Measurements from ENCODE around the gene ZNF780A.
"Not testable (repeated sequence)": the region's sequence is repeated elsewhere in the genome, so short reads cannot be mapped to it uniquely, and the experiment has no call there.

ZNF780A gene

GRCh38 chr19:40081411-40081810 is 9.3 kb downstream of the ZNF780A start:
- no peak for DNase-seq

- DNase-seq: no peak
Measured at GRCh38 chr19:40080289-40080688, 10.5 kb downstream of the ZNF780A start.

GRCh38 chr19:40078377-40078776 is 12.4 kb downstream of the ZNF780A start:
- DNase-seq: no peak

GRCh38 chr19:40070058-40070457 is 20.7 kb downstream of the ZNF780A start:
- DNase-seq: no peak

GRCh38 chr19:40059624-40060023 is 31.1 kb downstream of the ZNF780A start:
- no peak for DNase-seq

- DNase-seq: no peak
Measured at GRCh38 chr19:40057166-40057565, 33.6 kb downstream of the ZNF780A start.

- DNase-seq: no peak
Measured at GRCh38 chr19:40056505-40056904, 34.2 kb downstream of the ZNF780A start.

- peak; percentile 14 for DNase-seq
Measured at GRCh38 chr19:40055832-40056504, 34.8 kb downstream of the ZNF780A start, which contains the start of gene ZNF780B. ZNF780B (minus strand) TSS chr19:40056231; CDS start chr19:40050332, 5,899 bp downstream.

GRCh38 chr19:40055049-40055448 is 35.7 kb downstream of the ZNF780A start:
- no peak for DNase-seq

- no peak for DNase-seq
Measured at GRCh38 chr19:40054632-40055031, 36.1 kb downstream of the ZNF780A start.

GRCh38 chr19:40053491-40053890 is 37.3 kb downstream of the ZNF780A start:
- DNase-seq: no peak

GRCh38 chr19:40041718-40042117 is 49.0 kb downstream of the ZNF780A start:
- DNase-seq: not testable (repeated sequence)

GRCh38 chr19:40038047-40038446 is 52.7 kb downstream of the ZNF780A start:
- not testable (repeated sequence) for DNase-seq

- no peak for DNase-seq
Measured at GRCh38 chr19:40035996-40036395, 54.7 kb downstream of the ZNF780A start.

GRCh38 chr19:40033989-40034560 is 56.7 kb downstream of the ZNF780A start:
- DNase-seq: no peak

GRCh38 chr19:40026597-40026970 is 64.2 kb downstream of the ZNF780A start:
- DNase-seq: no peak

GRCh38 chr19:40025938-40026596 is 64.7 kb downstream of the ZNF780A start:
- DNase-seq: no peak

- DNase-seq: no peak
Measured at GRCh38 chr19:40023969-40024368, 66.8 kb downstream of the ZNF780A start.
